GM12878 (cell line): ENCODE results near the gene CORO7. TPM values are rescaled to one million over a fixed set of nuclear protein-coding genes. Genes with fewer than 3 reads are reported as not detected.

ENCODE experiments used
- DPF2 ChIP-seq: fragments of 450-650 bp; IDR thresholded peaks from 2 replicates; pipeline ENCODE4 v1.6.1; 2017; ENCODE audit warnings: mild to moderate bottlenecking
- E2F4 ChIP-seq: IDR thresholded peaks from 2 replicates; pipeline ENCODE4 v1.6.1; 2012; ENCODE audit warnings: low read depth, low read length, improper control_type of control experiment
- EED ChIP-seq: sonication (generic); IDR thresholded peaks from 2 replicates; pipeline ENCODE4 v1.6.1; 2016; ENCODE audit warnings: antibody characterized with exemption, low read depth
- EP300 ChIP-seq, 2 experiments: fragments of 150-350 bp in 1 of 2; IDR thresholded peaks; 2 replicates each; pipeline ENCODE4 v1.6.1; 2011 to 2012; ENCODE audit warnings: low read depth in 2 of 2, low read length in 2 of 2, borderline replicate concordance in 1 of 2, improper control_type of control experiment in 1 of 2, inconsistent platforms in 1 of 2; ENCODE audit not compliant: control insufficient read depth in 1 of 2
- NFYA ChIP-seq: IDR thresholded peaks from 2 replicates; pipeline ENCODE4 v1.6.1; 2011; ENCODE audit warnings: low read depth, mild to moderate bottlenecking, low read length, improper control_type of control experiment, borderline replicate concordance
- NRF1 ChIP-seq: conservative IDR thresholded peaks from 2 replicates; pipeline ENCODE4 v1.6.1; 2011; ENCODE audit warnings: mild to moderate bottlenecking, low read depth, low read length, improper control_type of control experiment
- POU2F2 ChIP-seq: IDR thresholded peaks from 3 replicates; pipeline ENCODE4 v1.6.1; 2011; ENCODE audit warnings: low read depth, mild to moderate bottlenecking, low read length, borderline replicate concordance
- REST ChIP-seq: IDR thresholded peaks from 2 replicates; pipeline ENCODE4 v1.6.1; 2012; ENCODE audit warnings: mild to moderate bottlenecking, low read depth, low read length
- SIX5 ChIP-seq: IDR thresholded peaks from 2 replicates; pipeline ENCODE4 v1.6.1; 2011; ENCODE audit warnings: mild to moderate bottlenecking, low read depth, low read length, moderate library complexity; ENCODE audit not compliant: severe bottlenecking
- SMARCA5 ChIP-seq: fragments of 450-650 bp; IDR thresholded peaks from 2 replicates; pipeline ENCODE4 v1.6.1; 2017; ENCODE audit warnings: mild to moderate bottlenecking
- SPI1 ChIP-seq: IDR thresholded peaks from 2 replicates; pipeline ENCODE4 v1.6.1; 2011; ENCODE audit warnings: low read depth, mild to moderate bottlenecking, low read length, moderate library complexity, borderline replicate concordance; ENCODE audit not compliant: insufficient read depth
- SREBF2 ChIP-seq: IDR thresholded peaks from 2 replicates; pipeline ENCODE4 v1.6.1; 2012; ENCODE audit warnings: mild to moderate bottlenecking, low read length
- ZNF217 ChIP-seq: fragments of 450-650 bp; IDR thresholded peaks from 2 replicates; pipeline ENCODE4 v1.6.1; 2017; ENCODE audit warnings: antibody characterized with exemption, mild to moderate bottlenecking
- ZZZ3 ChIP-seq: IDR thresholded peaks from 2 replicates; pipeline ENCODE4 v1.6.1; 2011; ENCODE audit warnings: low read depth; ENCODE audit not compliant: control insufficient read depth, insufficient read length
- polyA plus RNA-seq, 11 experiments: library from polyadenylated mRNA; depleted of rRNA in 4 of 11; unstranded in 6 of 11; stranded (reverse) in 5 of 11; fragments of >200 nt; fragmentation: Nextera tagmentation in 4 of 11; fragmentation: Illumina TruSeq in 1 of 11; extraction: Ambion mirVana in 4 of 11; extraction: Trizol in 1 of 11; gene quantifications; 1 replicate in 1 of 11; 2 replicates in 10 of 11; pipeline versions ENCODE4 v1.2.1 to v1.2.3, GENCODE V29; 2011 to 2016; ENCODE audit warnings: inconsistent platforms in 2 of 11, missing spikeins in 2 of 11, low read depth in 1 of 11
- total RNA-seq, 4 experiments: library from RNA; depleted of rRNA in 3 of 4; stranded (reverse); fragments of >200 nt in 3 of 4; fragmentation: Illumina TruSeq in 1 of 4; extraction: Trizol in 1 of 4; gene quantifications; 2 replicates each; pipeline versions ENCODE4 v1.2.1 to v1.2.3, GENCODE V29; 2013 to 2021

Gene CORO7
- total and polyA plus RNA-seq, 10 of the 15 experiments (the other 5 are each of a cell fraction or from before 2014, with no cell fraction given): 0.64 to 89.2 (median 43.7) TPM

- no peak for TF ChIP-seq E2F4
- TF ChIP-seq NRF1: no peak
- peak; percentile 69 for TF ChIP-seq SMARCA5
- peak; percentile 98 for TF ChIP-seq SPI1
- TF ChIP-seq REST: no peak
- peak; percentile 56; the same call in 1 of the 2 replicates for TF ChIP-seq DPF2
- TF ChIP-seq ZNF217: peak; percentile 49; the same call in 1 of the 2 replicates
- no peak for TF ChIP-seq SREBF2
- TF ChIP-seq EED: 0 out of 2 replicates have a peak, but pooled peaks have one; percentile 12
- TF ChIP-seq POU2F2: no peak
- no peak for TF ChIP-seq NFYA
- TF ChIP-seq SIX5: no peak
- TF ChIP-seq EP300 (IDR thresholded peaks at IDR 0.05; ENCODE audit: borderline replicate concordance in 1 of 2, control insufficient read depth in 1 of 2, low read depth in 2 of 2, low read length in 2 of 2): 0 out of 4 replicates have a peak, but pooled peaks of 1 of the 2 experiments have one; percentile 16
- TF ChIP-seq ZZZ3: no peak
Observed at GRCh38 chr16:4325253-4325758, 91.1 kb downstream of the CORO7 start (continued).
